Measurements from ENCODE around the gene FNBP1L.
"Not testable (repeated sequence)": the region's sequence is repeated elsewhere in the genome, so short reads cannot be mapped to it uniquely, and the experiment has no call there.

FNBP1L gene

GRCh38 chr1:93537924-93538323 lies 90.0 kb downstream of the FNBP1L start:
- TF ChIP-seq, protein P1, sequence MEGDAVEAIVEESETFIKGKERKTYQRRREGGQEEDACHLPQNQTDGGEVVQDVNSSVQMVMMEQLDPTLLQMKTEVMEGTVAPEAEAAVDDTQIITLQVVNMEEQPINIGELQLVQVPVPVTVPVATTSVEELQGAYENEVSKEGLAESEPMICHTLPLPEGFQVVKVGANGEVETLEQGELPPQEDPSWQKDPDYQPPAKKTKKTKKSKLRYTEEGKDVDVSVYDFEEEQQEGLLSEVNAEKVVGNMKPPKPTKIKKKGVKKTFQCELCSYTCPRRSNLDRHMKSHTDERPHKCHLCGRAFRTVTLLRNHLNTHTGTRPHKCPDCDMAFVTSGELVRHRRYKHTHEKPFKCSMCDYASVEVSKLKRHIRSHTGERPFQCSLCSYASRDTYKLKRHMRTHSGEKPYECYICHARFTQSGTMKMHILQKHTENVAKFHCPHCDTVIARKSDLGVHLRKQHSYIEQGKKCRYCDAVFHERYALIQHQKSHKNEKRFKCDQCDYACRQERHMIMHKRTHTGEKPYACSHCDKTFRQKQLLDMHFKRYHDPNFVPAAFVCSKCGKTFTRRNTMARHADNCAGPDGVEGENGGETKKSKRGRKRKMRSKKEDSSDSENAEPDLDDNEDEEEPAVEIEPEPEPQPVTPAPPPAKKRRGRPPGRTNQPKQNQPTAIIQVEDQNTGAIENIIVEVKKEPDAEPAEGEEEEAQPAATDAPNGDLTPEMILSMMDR (conservative IDR thresholded peaks at IDR 0.05; ENCODE audit: low read length) = no peak
- no peak overlapping the region for H3K4me3 ChIP-seq (ENCODE audit: low read length)
- DNase-seq (ENCODE audit: low read depth) = no peak

DNA sequence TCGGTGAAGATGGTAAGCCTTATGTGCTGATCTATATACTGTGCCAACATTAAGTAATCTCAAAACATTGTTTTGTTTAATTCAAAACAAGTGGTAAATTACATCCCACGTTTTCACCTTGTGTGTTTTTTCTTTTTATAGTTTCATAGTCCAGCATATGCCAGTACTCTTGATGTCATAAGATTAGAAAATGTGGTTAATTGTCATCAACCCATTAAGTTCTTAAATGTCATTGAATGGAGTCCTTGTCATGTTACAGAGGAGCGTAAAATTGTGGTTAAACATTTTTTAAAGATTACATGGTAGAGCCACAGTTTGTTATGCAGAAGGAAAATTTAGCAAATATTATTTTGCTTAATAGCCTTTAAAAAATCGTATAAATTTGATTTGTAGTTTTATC lies 93.1 kb downstream of the FNBP1L start:
- DNase-seq (ENCODE audit: low read depth) = peak; percentile 24
- TF ChIP-seq, protein P1 (conservative IDR thresholded peaks at IDR 0.05; ENCODE audit: low read length) = no peak
- H3K4me3 ChIP-seq (ENCODE audit: low read length) = no peak overlapping the region

- H3K4me3 ChIP-seq (ENCODE audit: low read length) = no peak overlapping the region
- TF ChIP-seq, protein P1 (conservative IDR thresholded peaks at IDR 0.05; ENCODE audit: low read length) = no peak
- DNase-seq (ENCODE audit: low read depth) = peak; percentile 15
Observed at GRCh38 chr1:93542398-93542797, 94.5 kb downstream of the FNBP1L start.

DNA sequence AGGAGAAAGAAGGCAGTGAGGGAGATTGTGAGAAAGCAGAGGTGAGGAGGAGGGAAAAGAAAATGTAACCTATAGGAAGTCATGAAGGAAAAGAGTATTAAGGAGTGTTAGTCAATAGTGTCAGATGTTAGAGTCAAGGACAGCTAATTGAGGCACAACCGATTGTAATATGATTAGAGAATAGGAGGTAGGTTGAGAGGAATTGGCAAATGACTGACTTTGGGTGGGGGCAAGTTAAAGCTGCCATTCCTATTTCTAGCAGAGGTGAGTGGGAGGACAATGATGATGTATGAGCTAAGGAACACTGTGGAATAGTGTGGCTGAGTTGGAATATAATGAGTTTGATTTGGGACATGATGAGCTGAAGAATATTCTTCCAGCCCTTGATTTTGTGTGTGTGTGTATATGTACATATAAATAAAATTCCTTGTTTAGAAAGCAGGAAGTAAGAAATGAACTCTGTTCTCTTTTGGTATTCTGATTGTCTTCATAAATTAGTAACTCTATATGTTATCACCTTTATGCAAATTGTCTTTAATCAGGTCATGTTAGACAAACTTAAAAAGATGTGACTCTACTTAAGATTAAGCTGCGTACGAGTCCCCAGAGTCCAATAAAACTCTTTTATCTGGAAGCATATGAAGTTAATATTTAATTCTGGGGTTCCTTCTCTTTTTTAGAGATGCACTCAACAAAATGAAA lies 98.4 kb downstream of the FNBP1L start:
- TF ChIP-seq, protein P1 (conservative IDR thresholded peaks at IDR 0.05; ENCODE audit: low read length) = no peak
- DNase-seq (ENCODE audit: low read depth) = no peak
- H3K4me3 ChIP-seq (ENCODE audit: low read length) = no peak overlapping the region

GRCh38 chr1:93549131-93549530 lies 101.2 kb downstream of the FNBP1L start:
- DNase-seq (ENCODE audit: low read depth) = no peak
- no peak overlapping the region for H3K4me3 ChIP-seq (ENCODE audit: low read length)
- TF ChIP-seq, protein P1 (conservative IDR thresholded peaks at IDR 0.05; ENCODE audit: low read length) = no peak

- DNase-seq (ENCODE audit: low read depth) = no peak
- TF ChIP-seq, protein P1 (conservative IDR thresholded peaks at IDR 0.05; ENCODE audit: low read length) = no peak
- no peak overlapping the region for H3K4me3 ChIP-seq (ENCODE audit: low read length)
Observed at GRCh38 chr1:93549811-93550210, 101.9 kb downstream of the FNBP1L start.

- DNase-seq (ENCODE audit: low read depth) = peak; percentile 89
- TF ChIP-seq, protein P1 (conservative IDR thresholded peaks at IDR 0.05; ENCODE audit: low read length) = no peak
- H3K4me3 ChIP-seq (ENCODE audit: low read length) = no peak overlapping the region
Observed at GRCh38 chr1:93552741-93553455, 105.0 kb downstream of the FNBP1L start.

- not testable (repeated sequence) for DNase-seq (ENCODE audit: low read depth); H3K4me3 ChIP-seq (ENCODE audit: low read length)
Observed at GRCh38 chr1:93553886-93554490, 106.1 kb downstream of the FNBP1L start.

Measured in AG10803 (cell line).